HFFc6 (cell line): Measurements from ENCODE around the gene IL1R1. TPM values are rescaled to one million over a fixed set of nuclear protein-coding genes. Genes with fewer than 3 reads are reported as not detected.

Source experiments
- total RNA-seq, 6 experiments: library from RNA; stranded (reverse); fragmentation: NEBNext Ultra II Directional; extraction: Animal tissue kit (Norgen Biotek cat#: 25700); gene quantifications; 2 replicates in 1 of 6; 3 replicates in 5 of 6; pipeline ENCODE4 v1.2.3, GENCODE V29; 2021

The IL1R1 gene
- total RNA-seq, 6 experiments from 2014 or later: 13.8 to 25.0 (median 22.9) TPM

Other genes with a start within 250 kb of the IL1R1 start
- under 1 TPM in 2 of 6 experiments, not detected in 4; 0.25 to 0.36 TPM for gene IL1R2, start 150.8 kb upstream of the IL1R1 start, total RNA-seq
- gene IL1RL2, start 44.3 kb downstream of the IL1R1 start, total RNA-seq: not detected
- not detected for gene IL1RL1, start 168.8 kb downstream of the IL1R1 start, total RNA-seq
- gene IL18R1, start 213.1 kb downstream of the IL1R1 start, total RNA-seq: not detected